ENCODE measurements around the gene PRELID3B.

DNA sequence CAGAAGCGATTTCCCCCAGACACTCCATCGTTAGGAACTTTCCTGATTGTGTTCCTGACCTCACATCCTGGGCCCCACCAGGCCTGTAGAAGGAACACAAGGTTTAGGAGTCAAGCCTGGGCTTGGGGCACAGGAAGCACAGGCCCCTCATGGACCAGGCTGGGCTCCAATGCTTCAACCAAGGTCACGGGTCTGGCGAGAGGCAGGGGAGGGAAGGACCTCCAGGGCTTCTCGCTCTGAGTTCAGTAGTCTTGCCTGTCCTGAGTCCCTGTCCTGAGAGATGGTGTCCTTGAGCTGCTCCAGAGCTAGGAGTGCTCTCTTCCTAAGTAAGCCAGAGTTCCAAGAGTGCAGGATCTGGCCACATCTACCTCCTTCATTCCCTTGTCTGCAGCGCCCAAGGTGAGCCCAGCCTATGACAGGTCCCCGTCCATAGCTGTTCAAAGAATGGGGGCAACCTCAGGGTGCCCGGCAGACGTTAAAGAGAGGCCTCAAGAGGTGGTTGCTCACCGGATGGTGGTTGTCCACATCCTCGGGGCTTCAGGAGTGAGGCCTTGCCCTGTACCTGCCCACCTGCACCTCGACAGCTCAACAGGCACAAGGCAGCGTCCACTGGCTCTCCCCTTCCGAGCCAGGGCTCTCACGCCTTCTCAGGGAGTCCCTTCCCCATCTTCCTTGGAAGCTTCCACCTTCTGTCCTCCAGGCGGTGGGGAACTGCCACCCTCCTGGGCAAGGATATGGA lies 24.9 kb downstream of the PRELID3B start:
- TF ChIP-seq, protein P1, sequence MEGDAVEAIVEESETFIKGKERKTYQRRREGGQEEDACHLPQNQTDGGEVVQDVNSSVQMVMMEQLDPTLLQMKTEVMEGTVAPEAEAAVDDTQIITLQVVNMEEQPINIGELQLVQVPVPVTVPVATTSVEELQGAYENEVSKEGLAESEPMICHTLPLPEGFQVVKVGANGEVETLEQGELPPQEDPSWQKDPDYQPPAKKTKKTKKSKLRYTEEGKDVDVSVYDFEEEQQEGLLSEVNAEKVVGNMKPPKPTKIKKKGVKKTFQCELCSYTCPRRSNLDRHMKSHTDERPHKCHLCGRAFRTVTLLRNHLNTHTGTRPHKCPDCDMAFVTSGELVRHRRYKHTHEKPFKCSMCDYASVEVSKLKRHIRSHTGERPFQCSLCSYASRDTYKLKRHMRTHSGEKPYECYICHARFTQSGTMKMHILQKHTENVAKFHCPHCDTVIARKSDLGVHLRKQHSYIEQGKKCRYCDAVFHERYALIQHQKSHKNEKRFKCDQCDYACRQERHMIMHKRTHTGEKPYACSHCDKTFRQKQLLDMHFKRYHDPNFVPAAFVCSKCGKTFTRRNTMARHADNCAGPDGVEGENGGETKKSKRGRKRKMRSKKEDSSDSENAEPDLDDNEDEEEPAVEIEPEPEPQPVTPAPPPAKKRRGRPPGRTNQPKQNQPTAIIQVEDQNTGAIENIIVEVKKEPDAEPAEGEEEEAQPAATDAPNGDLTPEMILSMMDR (IDR thresholded peaks at IDR 0.05) = no peak
- TF ChIP-seq POLR2A (IDR thresholded peaks at IDR 0.05) = no peak

All from right lobe of liver (tissue), 4 donors.